ENCODE results near the gene TRMT44.

DNA sequence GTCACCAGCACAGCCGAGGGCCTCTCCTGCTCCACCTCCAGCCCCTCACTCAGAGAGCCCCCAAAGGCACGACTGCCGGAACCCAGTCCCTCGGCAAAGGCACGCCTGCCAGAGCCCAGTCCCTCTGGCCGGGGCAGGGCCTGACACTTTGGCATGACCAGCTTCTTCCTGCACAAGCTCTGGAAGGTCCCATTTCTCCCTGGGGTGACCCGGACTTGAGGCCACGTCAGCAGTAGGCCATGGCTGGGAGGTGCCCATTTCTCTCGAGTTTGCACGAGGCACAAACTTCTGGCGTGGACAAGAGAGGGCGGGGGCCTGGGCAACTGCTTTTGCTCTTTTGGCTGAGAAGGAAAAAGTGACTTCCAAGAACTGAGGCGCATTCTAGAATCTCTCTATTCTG is 77.4 kb downstream of the TRMT44 start:
- TF ChIP-seq SP1 (IDR thresholded peaks at IDR 0.05) (no peak), TARDBP (IDR thresholded peaks at IDR 0.05) (no peak), ZNF384 (IDR thresholded peaks at IDR 0.05) (no peak), FOXA1 (IDR thresholded peaks at IDR 0.05) (no peak), FOXM1 (IDR thresholded peaks at IDR 0.05; ENCODE audit: borderline replicate concordance) (no peak), LEF1 (IDR thresholded peaks at IDR 0.05; ENCODE audit: borderline replicate concordance) (no peak), L3MBTL2 (conservative IDR thresholded peaks at IDR 0.05) (no peak), ARNT (IDR thresholded peaks at IDR 0.05) (no peak), NFRKB (IDR thresholded peaks at IDR 0.05) (no peak), SUZ12 (IDR thresholded peaks at IDR 0.05) (no peak), ELF4 (IDR thresholded peaks at IDR 0.05) (no peak)
- TF ChIP-seq, protein P1, sequence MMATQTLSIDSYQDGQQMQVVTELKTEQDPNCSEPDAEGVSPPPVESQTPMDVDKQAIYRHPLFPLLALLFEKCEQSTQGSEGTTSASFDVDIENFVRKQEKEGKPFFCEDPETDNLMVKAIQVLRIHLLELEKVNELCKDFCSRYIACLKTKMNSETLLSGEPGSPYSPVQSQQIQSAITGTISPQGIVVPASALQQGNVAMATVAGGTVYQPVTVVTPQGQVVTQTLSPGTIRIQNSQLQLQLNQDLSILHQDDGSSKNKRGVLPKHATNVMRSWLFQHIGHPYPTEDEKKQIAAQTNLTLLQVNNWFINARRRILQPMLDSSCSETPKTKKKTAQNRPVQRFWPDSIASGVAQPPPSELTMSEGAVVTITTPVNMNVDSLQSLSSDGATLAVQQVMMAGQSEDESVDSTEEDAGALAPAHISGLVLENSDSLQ (IDR thresholded peaks at IDR 0.05), result no peak
